ENCODE results near the gene FMN1.

The FMN1 gene

GRCh38 chr15:32794973-32795372 lies 399.5 kb downstream of the FMN1 start:
- POLR2A ChIA-PET (ENCODE audit: low non-redundant PET): no interaction called here

GRCh38 chr15:32792436-32792835 lies 402.1 kb downstream of the FMN1 start:
- TF ChIP-seq CTCF (conservative IDR thresholded peaks at IDR 0.05; ENCODE audit: low read depth): no peak
- no peak for DNase-seq (ENCODE audit: low spot score)
- no peak overlapping the region for H3K27ac ChIP-seq
- ChIA-PET CTCF (interaction anchor here (0.6 kb wide), 1 partner anchor 158 kb away, joined by 3 read pairs; no protein-coding TSS in a partner anchor), POLR2A (ENCODE audit: low non-redundant PET) (no interaction called here)

More at GRCh38 chr15:32794973-32795372, 399.5 kb downstream of the FMN1 start:
- CTCF ChIA-PET: interaction anchor here (0.6 kb wide), 1 partner anchor 132 kb away, joined by 3 read pairs; no protein-coding TSS in a partner anchor
- TF ChIP-seq CTCF (conservative IDR thresholded peaks at IDR 0.05; ENCODE audit: low read depth): no peak
- no peak for DNase-seq (ENCODE audit: low spot score)
- no peak overlapping the region for H3K27ac ChIP-seq

- ChIA-PET CTCF (interaction anchor here (0.7 kb wide), 1 partner anchor 250 kb away, joined by 5 read pairs; no protein-coding TSS in a partner anchor), POLR2A (ENCODE audit: low non-redundant PET) (no interaction called here)
- no peak for TF ChIP-seq CTCF (conservative IDR thresholded peaks at IDR 0.05; ENCODE audit: low read depth)
- no peak overlapping the region for H3K27ac ChIP-seq
- no peak for DNase-seq (ENCODE audit: low spot score)
Observed at GRCh38 chr15:32790352-32790999, 404.0 kb downstream of the FMN1 start.

GRCh38 chr15:32787949-32788348 lies 406.6 kb downstream of the FMN1 start:
- no peak for DNase-seq (ENCODE audit: low spot score)
- CTCF ChIA-PET: no interaction called here
- TF ChIP-seq CTCF (conservative IDR thresholded peaks at IDR 0.05; ENCODE audit: low read depth): no peak
- no peak overlapping the region for H3K27ac ChIP-seq
- POLR2A ChIA-PET (ENCODE audit: low non-redundant PET): interaction anchor here (0.6 kb wide), 1 partner anchor 1252 kb away, joined by 4 read pairs; no protein-coding TSS in a partner anchor

GRCh38 chr15:32786906-32787305 lies 407.6 kb downstream of the FMN1 start:
- ChIA-PET CTCF (no interaction called here), POLR2A (ENCODE audit: low non-redundant PET) (no interaction called here)
- no peak for DNase-seq (ENCODE audit: low spot score)
- no peak for TF ChIP-seq CTCF (conservative IDR thresholded peaks at IDR 0.05; ENCODE audit: low read depth)
- H3K27ac ChIP-seq: no peak overlapping the region

- TF ChIP-seq CTCF (conservative IDR thresholded peaks at IDR 0.05; ENCODE audit: low read depth): no peak
- DNase-seq (ENCODE audit: low spot score): no peak
- ChIA-PET CTCF (no interaction called here), POLR2A (ENCODE audit: low non-redundant PET) (no interaction called here)
- H3K27ac ChIP-seq: no peak overlapping the region
Observed at GRCh38 chr15:32784581-32784980, 409.9 kb downstream of the FMN1 start.
